OCI-M2 (cell line): ENCODE results near the gene BACE1-AS.

Experiments
- DNase-seq: peaks from one replicate; lab custom pipeline; 2025; ENCODE audit not compliant: unreplicated experiment; lab: John Stamatoyannopoulos, UW

The BACE1-AS gene

DNA sequence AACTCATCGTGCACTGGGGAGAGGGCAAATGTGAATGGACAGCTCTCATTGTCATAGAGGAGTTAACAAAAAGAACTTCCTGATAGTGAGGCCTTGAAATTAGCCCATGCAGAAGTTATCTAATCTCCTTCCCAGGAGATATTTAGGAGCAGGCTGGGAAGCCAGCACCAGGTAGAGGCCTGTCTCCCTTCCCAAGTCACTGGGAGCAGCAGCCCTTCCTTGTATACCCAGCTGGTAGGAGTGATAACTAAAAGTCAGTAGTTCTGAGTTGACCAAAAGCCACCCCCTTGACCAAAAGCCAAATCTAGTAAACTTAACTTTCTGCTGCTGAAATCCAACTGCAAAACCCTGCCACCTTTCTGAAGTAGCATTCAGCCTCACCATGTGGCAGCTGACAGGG lies 1.4 kb upstream of the BACE1-AS start:
- DNase-seq = no peak

DNA sequence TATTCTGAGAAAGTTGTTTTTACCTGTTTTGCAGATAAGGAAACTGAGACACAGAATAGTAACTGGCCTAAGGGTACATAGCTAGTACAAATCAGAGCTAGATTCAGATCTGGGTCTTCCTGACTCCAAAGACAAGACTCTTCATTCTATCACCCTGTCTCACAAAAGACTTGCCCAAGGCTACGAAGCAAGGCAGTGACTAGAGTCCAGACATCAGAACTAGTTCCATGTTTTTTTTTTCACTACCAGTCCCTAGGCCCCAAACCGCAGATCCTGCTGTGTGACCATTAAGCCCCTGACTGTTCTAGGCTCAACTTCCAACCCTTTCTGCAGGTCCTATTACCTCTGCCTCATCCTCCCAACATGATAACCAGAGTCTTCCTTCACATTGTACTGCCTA lies 1.5 kb downstream of the BACE1-AS start:
- no peak for DNase-seq

DNA sequence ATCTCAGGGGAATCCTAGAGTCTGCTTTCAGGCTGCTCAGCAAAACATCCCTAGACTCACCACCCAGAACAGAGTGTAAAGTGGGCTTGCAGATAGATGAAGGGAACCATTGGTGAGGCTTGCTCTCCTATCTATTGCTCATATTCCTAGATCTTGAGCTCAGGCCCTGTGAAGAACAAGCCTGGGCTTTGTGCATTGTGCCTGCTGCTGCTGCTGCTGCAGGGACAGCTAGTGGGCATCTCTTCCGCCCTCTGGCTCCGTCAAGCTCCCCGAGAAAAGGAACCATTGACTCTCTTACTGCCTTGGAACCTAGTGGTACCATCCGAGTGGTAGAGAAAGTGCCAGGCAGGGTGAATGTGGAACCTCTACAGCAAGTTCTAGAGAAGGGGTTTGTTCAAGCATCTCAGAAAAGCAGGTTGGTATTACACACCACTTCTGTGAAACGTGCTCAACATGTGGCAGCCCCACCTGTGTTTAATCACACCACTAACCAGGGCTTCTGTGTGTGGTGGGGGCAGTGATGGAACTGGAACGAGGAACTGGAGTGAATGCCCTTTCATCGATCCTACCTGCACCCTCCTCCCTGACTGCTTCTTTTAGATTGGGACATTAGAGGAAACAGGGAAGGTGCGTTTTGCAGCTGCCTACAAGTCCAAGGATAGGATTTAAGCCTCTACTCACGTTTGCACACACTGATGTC lies 4.4 kb downstream of the BACE1-AS start:
- no peak for DNase-seq

DNA sequence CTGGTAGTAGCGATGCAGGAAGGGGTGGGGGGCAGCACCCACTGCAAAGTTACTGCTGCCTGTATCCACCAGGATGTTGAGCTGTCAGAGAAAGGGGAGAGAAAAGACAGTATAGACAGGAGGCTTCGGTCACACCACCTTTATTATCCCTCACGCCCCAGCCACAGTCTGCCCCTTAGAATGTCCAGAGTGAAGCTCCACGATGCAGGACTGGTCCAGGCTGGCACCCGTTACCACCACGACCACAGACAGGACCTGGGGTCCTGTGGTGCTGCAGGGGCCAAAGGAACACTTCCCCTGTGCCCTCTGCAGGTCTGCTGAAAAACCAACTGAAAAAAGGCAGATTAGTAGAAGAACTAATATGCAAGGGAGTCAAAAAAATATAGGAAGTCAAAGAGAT lies 5.7 kb downstream of the BACE1-AS start:
- no peak for DNase-seq

DNA sequence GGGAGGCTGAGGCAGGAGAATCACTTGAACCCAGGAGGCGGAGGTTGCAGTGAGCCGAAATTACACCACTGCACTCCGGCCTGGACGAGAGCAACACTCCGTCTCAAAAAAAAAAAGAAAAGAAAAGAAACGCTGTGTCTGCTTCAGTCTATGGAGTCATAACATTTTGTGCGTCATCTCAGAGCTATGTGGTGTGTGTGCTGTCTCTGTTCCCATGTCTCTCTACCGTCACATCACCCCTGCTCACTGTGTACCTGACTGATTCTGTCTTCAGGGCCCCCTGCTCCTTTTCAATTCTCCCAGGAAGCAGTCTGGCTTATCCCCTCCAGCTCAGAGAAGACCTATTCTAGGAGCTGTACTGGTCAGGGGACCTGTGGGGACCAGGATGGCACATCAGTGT lies 7.0 kb downstream of the BACE1-AS start:
- DNase-seq = no peak

DNA sequence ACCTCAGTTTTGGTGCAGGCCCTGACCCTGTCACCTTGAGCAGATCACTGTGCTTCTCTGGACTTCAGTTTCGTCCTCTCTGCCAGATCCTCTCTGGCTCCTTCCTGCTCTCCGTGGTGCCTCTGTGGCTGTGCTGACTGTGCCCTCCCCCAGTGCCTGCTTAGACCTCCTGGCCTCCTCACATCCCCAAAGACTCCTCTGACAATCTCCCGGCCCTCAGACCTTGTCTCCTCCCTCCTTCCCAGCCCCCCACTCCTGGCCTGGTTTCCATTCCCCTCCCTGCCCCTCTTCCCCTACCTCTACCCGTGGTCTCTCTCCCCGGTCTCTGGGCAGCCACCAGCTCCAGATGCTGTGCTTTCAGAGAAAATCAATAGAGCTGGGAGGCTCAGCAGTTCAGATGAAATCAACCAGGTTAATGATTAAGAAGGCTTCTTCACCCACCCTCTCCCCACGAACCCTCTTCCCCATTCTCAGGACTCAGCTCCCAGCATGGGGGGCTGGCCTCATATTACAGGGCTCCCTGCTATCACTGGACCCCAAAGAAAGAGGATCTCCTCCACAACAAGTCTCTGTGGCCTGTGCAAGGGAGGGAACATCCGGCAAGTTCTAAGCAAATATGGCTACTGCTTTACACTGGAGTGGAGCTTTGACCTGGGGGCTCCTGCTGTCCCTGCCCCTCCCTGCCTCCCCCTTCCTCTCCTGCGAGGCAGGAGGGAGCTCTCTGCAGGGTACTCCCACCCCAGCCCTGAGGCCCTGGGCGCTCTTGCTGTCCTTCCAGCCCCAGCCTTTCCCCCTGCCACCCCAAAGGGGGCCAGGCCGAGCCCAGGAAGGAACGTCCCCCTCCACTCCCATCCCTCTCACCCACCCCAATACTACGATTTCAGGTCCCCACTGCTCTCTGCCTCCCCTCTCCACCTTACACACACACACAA lies 8.5 kb downstream of the BACE1-AS start:
- DNase-seq = no peak

DNA sequence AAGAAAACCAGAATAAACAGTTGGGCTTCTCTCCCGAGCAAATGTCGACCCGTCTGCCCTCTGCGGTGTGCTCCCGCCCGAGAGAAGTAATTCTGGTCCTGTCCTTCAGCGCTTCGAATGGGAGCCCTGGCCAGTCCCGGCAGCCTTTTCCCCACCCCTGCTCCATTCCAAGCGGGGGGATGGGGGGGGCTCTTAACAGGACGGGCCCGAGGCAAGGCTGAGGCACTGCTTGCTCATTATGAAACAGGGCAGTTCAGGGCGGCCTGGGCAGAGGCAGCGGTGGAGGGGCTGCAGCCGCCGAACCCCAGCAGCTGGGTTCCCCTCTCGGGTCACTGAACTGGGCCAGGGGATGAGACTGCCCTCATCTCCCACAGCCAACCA lies 9.1 kb downstream of the BACE1-AS start:
- DNase-seq = no peak

DNA sequence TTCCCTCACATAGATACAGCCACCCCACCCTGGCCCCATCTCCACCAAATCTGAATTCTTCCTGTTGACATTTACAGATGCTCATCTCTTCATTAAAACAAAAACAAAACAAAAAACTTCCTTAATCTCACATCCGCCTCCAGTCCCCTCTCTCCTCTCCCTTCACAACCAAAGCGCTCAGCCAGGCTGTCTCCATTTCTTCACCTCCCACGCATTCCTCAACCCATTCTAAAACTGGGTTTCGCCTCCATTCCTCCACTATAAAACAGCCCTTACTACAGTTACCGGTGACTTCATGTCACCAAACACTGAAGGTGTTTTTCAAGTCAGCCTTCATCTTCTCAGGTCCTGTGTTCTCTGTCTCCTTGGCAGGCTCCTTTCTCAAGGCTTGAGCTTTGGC lies 9.6 kb downstream of the BACE1-AS start:
- no peak for DNase-seq

DNA sequence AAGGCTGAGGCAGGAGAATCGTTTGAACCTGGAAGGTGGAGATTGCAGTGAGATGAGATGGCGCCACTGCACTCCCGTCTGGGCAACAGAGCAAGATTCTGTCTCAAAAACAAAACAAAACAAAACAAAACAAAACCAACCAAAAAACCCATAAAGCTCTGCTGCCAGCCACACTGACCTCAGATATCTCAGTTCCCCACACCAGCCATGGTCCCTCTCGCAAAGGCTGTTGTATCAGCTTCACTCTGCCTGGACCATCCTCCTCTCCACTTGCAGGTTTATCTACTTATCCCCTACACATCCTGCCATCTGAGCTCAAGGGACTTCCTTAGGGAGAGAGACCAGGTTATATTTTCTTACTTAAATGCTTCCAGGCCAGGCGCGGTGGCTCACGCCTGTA lies 11.1 kb downstream of the BACE1-AS start:
- no peak for DNase-seq

DNA sequence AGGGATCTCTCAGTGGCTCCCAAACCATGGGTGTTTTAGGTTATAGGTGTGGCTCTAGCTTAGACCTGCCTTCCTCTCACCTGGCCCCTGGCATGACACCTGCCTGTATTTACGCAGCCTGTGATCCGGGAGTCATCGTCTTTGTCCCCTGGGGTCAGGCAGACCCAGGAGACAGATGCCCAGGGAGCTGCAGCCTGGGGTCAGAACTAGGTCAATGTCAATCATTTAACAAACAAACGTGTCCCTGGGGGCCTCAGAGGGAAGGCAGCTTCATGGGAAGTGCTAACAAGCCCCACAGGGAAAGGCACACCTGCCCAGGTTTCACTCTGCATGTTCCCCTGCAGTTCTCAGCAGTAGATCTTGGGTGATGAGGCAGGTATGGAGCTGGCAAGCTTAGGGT lies 12.0 kb downstream of the BACE1-AS start:
- no peak for DNase-seq

DNA sequence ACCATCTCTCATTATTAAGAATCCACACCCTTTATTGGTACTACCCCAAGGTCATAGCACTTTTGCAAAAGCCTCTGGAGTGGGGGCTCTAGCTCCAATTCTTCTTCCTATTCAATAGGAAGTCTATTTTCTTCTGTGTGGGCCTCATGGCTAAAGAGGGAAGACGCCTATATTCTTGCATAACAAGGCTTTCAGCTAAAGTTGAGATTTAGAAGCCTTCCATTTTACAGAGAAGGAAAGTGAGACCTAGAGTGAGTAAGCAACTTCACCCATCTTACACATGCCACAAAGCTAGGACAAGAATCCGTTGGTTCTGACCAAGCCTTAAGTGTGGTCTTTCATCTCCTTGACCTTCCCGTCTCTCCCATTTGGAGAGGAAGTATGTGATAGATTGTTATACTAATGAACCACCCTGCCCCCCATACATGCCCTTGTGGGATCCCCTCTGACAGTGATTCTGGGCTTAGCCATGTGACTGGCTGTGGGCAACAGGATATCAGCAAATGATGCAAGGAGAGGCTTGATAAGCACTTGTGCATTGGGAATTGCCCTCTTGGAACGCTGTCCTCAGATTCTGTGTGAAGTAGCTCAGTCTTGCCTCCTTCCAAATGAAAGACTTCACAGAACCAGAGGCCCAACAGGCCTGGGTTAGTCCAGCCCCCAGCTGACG lies 12.6 kb downstream of the BACE1-AS start:
- DNase-seq = no peak

DNA sequence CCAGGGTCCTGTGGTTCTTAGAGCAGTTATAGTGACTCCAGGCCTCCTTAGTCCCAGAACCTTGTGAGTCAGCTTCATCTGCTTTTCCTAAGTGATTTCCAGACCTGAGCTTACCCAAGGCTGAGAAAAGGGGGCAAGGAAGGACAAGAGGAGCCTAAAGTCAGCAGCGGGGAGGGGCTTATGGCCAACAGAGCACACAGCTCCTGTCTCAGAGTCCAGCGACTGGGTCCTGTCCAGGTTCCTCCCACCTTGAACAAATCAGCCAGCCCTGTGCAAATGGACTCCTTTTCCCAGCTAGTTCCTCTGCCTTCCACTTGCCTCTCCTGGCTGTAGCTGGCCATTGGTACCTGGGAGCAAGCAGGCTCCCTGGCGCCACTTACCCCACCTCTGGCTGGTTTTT lies 14.0 kb downstream of the BACE1-AS start:
- DNase-seq = no peak

DNA sequence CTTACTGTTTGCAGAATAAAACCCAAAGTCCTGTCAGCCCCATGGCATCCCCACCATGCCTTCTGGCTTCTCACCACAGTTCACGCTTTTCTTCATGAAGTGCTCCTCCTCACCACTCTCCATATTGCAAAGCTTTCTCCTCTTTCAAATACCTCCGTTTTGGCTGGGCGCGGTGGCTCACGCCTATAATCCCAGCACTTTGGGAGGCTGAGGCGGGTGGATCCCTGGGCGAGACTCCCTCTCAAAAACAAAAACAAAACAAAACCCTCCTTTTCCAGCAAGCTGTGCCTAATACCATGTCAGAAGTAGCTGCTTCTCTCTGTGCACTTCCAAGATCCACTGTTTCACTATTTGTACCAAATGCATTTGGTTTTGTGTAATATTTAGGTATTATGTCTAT lies 18.2 kb downstream of the BACE1-AS start:
- DNase-seq = no peak

DNA sequence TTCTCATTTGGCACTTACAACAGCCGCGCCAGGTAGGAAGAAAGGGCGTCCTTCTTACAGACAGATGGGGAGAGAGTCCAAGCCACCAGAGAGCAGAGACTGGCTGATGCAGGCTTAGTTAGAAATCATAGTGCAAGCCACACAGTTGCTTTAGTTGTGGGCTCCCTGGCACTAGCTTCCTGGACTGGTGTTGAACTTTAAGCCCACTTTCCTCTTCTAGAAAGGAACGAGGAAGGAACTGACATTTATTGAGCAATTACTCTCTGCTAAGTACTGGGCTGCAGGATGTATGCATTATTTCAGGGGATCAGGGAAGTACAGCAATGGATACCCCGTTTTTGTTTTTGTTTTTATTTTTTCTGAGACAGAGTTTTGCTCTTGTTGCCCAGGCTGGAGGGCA lies 21.9 kb downstream of the BACE1-AS start:
- no peak for DNase-seq

DNA sequence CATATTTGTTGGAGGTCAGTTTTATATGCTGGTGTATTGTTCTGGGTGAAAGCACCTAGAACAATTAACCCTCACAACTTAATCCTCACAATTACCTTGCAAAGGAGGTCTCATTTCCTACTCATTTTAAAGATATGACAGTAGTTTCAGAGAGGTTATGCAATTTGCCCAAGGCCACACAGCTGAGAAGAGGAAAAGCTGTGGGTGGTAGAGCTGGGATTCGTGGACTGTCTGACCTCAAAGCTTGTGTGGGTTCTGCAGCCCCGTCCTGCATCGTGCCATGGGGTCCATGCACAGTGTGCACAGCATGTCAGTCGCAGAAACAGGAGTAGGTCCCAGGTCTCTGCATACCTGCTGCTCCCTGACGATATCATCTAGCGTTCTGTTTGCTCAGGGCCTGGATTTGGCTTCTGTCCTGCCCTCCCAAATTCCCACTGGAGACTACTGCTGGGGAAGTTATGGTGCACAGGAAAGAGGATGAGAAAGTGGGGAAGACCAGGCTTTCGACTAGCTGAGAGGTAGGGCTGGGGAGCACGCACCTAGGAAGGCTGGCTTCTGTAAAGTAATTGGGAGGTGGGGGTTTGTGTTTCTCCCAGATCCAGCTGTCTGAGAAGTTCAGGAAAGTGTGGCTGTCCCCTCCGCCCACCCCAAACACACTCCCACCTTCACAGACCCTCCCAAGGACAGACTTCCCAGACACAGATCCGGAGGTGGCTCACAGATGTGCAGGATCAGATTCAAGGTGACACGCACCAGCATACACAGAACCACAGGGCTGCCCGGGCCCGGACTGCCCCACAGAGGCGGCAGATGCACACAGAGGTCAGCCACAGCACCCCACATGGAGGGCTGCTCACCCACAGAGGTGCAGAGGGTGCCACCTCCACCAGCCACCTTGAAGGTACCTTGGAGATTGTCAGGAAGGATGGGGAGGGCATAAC lies 23.0 kb downstream of the BACE1-AS start:
- DNase-seq = no peak

DNA sequence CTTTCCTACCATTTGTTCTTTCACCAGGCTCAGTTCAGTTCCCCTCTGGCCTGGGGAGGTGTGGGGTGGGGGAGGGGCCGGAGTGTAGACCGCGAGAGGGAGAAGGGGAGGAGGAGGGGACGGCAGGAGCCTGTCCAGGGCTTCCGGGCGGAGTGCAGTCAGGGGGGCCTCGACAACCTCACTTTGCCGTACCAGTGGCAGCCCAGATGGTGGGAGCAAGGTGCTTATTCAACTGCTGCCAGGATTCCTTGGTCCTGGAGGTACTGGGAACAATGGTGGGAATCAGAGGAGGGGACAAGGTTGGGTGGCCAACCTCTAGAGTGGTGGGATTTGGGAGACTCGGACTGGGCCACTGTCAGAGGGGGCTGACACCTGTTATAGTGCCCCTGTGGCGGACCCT lies 23.7 kb downstream of the BACE1-AS start:
- no peak for DNase-seq

DNA sequence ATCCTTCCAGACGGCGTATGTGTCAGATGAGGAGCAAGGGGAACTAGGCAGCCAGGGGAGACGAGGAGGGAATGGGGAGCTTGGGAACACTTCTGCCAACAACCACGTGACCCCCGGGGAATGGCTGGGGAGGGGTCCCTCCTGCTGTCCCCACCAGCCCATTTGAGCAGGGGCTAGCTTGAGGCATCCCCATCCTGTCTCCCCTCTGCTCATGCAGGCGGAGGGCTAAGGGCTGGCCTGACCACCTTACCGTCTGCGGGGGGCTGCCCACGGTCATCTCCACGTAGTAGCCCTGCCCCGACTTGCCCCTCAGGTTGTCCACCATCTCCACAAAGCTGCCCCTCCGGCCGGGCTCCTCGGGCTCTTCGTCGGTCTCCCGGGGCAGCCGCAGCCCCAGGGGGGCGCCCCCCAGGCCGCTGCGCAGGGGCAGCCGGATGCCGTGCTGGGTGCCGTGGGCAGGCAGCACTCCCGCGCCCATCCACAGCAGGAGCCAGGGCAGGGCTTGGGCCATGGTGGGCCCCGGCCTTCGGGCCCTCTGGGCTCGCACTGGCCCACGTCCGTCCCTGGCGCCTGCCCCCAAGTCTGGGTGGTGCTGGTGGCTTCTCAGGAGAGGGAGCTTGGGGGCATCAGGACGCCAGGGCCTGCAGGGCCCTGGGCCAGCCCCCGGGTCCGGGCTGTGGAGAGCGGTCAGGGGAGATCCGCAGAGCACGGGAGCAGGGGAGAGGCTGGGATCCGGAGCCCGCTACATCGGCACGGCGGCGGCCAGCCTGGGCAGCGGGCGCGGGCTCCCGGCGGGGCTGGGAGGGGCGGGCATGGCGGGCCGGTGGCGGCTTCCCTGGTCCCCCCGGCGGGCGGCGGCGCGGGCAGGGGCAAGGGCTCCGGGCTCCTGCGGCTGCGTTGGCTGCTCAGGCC lies 24.4 kb downstream of the BACE1-AS start:
- no peak for DNase-seq

DNA sequence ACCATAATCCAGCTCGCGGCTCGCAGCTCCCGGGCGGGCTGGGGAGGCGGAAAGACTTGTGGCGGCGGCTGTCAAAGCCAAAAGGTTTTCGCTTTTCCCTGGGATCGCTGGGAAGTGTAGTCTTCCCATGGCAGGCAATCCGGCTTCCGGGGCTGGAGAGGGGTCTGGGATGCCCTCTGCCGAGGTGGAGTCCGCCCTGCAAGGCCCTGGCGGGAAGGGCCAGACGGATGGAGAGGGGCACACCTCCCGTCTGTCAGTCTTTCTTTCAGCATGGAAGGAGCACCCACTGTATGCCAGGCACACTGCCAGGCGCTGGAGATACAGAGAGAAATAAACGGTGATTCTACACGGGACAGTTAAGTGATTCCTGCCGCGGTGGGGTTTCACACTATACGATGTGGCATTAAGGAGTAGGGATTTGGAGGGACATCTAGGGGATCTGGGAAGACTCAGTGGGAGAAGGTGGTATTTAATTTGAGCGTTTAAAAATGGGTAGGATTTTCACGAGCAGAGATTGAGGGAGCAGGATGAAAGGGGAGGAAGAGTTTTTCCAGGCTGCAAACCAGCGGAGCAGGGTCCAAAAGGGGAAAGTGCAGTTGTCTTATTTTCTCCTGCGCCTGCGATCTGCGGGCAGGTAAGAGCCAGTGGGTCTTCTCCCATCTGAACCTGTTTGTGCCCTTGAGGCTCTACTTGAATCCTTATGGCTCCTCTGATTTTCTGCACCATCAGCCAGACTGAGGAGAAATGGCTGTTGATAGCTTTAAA lies 25.2 kb downstream of the BACE1-AS start, which contains the start of gene BACE1:
TSS of gene BACE1 (minus strand) at position 60 of the 765 bp plus-strand sequence. CDS start 461 bp downstream, outside the sequence.
- no peak for DNase-seq

DNA sequence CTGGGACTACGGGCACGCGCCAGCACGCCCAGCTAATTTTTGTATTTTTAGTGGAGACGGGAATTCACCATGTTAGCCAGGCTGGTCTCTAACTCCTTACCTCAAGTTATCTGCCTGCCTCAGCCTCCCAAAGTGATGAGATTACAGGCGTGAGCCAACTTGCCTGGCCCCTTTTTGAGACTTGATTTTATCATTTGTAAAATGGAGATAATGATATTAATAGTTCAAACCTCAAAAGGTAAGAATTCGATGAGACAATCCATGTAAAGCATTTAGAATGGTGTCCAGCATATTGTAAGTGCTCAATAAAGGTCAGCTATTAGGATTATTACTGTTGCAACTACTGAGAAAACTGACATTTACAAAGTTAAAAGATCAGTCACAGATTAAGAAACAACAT lies 27.6 kb downstream of the BACE1-AS start:
- no peak for DNase-seq
